GM12801 (cell line): ENCODE data around the gene ITPKB.
A peak's percentile ranks its signal among the peaks of the same experiment; 100 is the strongest.

Experiments
- CTCF ChIP-seq: IDR thresholded peaks from one replicate; pipeline ENCODE4 v1.5.1; 2011; ENCODE audit warnings: control low read depth; ENCODE audit not compliant: insufficient read length; ENCODE audit errors: extremely low read depth

Gene ITPKB

GRCh38 chr1:226626577-226626956 is 112.5 kb downstream of the ITPKB start:
- TF ChIP-seq CTCF, result peak; percentile 45

GRCh38 chr1:226625832-226626576 is 113.1 kb downstream of the ITPKB start:
- TF ChIP-seq CTCF, result no peak

- TF ChIP-seq CTCF, result no peak
Observed at GRCh38 chr1:226625326-226625725, 113.8 kb downstream of the ITPKB start.

- no peak for TF ChIP-seq CTCF
Observed at GRCh38 chr1:226624526-226624925, 114.6 kb downstream of the ITPKB start.

GRCh38 chr1:226622012-226622411 is 117.1 kb downstream of the ITPKB start:
- TF ChIP-seq CTCF, result no peak

GRCh38 chr1:226619031-226619430 is 120.1 kb downstream of the ITPKB start:
- no peak for TF ChIP-seq CTCF

- no peak for TF ChIP-seq CTCF
Observed at GRCh38 chr1:226618380-226618779, 120.7 kb downstream of the ITPKB start.
